Endothelial cell of umbilical vein (primary cell): Measurements from ENCODE around the gene PACSIN2. TPM values are rescaled to one million over a fixed set of nuclear protein-coding genes. Genes with fewer than 3 reads are reported as not detected.

Source experiments
- BruUV-seq: library from RNA; stranded (reverse); fragments of 400-500 nt; replicated peaks from 2 replicates; lab custom pipeline; 2021; lab: Mats Ljungman, UMichigan
- CTCF ChIA-PET: fragments of 300-600, 350-600 bp; sonication (Branson Sonifier 250); formaldehyde crosslinking; loops from one replicate; lab custom pipeline; 2021; ENCODE audit warnings: antibody characterized with exemption, inconsistent platforms; lab: Charles Lee
- POLR2A ChIA-PET: fragments of 300-600, 350-600 bp; sonication (Branson Sonifier 250); formaldehyde crosslinking; loops from one replicate; lab custom pipeline; 2021; ENCODE audit warnings: antibody characterized with exemption, inconsistent platforms; lab: Charles Lee
- DNase-seq: peaks from one replicate; pipeline ENCODE4 v3.0.0-alpha.2; 2011; ENCODE audit warnings: low read depth, low spot score
- FAIRE-seq: peaks from 2 replicates; lab custom pipeline; 2011; peaks lifted over from hg19 to GRCh38; lab: Jason Lieb, UNC
- H2AFZ ChIP-seq: 2 replicates; pipeline ENCODE4 v1.6.0; 2012; ENCODE audit warnings: low read depth, low read length, control low read depth, inconsistent platforms
- H3K27ac ChIP-seq: 2 replicates; pipeline ENCODE4 v1.5.1; 2011; ENCODE audit warnings: low read depth, mild to moderate bottlenecking, control low read depth, low read length, moderate library complexity; ENCODE audit not compliant: insufficient read depth
- H3K27me3 ChIP-seq, 2 experiments: 2 replicates each; pipeline versions ENCODE4 v1.6.0 to v1.6.1; 2011; ENCODE audit warnings: low read length in 2 of 2, mixed read lengths in 1 of 2; ENCODE audit not compliant: control insufficient read depth in 2 of 2, insufficient read depth in 2 of 2
- H3K36me3 ChIP-seq, 2 experiments: 2 replicates in 1 of 2; 3 replicates in 1 of 2; pipeline ENCODE4 v1.5.1; 2011; ENCODE audit warnings: low read length in 2 of 2, mild to moderate bottlenecking in 1 of 2, moderate library complexity in 1 of 2; ENCODE audit not compliant: control insufficient read depth in 2 of 2, insufficient read depth in 2 of 2; ENCODE audit errors: extremely low read depth in 1 of 2
- H3K4me1 ChIP-seq: 3 replicates; pipeline ENCODE4 v1.5.1; 2011; ENCODE audit warnings: mild to moderate bottlenecking, low read length; ENCODE audit not compliant: control insufficient read depth, insufficient read depth; ENCODE audit errors: extremely low read depth
- H3K4me2 ChIP-seq: 2 replicates; pipeline ENCODE4 v1.6.1; 2011; ENCODE audit warnings: low read length, control low read depth, mixed read lengths; ENCODE audit not compliant: insufficient read depth
- H3K4me3 ChIP-seq, 3 experiments: fragments of 200-600 bp in 1 of 3; sonication (generic), shearing (Covaris generic) in 1 of 3; replicated peaks in 1 of 3; 2 replicates each; pipeline ENCODE4 v1.5.1; 2011 to 2016; ENCODE audit warnings: control low read depth in 3 of 3, low read length in 3 of 3, mild to moderate bottlenecking in 2 of 3, inconsistent platforms in 1 of 3, low read depth in 1 of 3, moderate library complexity in 1 of 3; ENCODE audit not compliant: insufficient read depth in 1 of 3
- H3K79me2 ChIP-seq: 2 replicates; pipeline ENCODE4 v1.6.0; 2012; ENCODE audit warnings: low read length, inconsistent platforms; ENCODE audit not compliant: control insufficient read depth, insufficient read depth
- H3K9ac ChIP-seq: replicated peaks from 2 replicates; pipeline ENCODE3; 2011; ENCODE audit warnings: low read length, control low read depth; ENCODE audit not compliant: insufficient read depth; ENCODE audit errors: extremely low read depth
- H3K9me1 ChIP-seq: replicated peaks from 3 replicates; pipeline ENCODE4 v1.6.0; 2011; ENCODE audit warnings: mild to moderate bottlenecking, low read length; ENCODE audit not compliant: control insufficient read depth, insufficient read depth; ENCODE audit errors: extremely low read depth
- H3K9me3 ChIP-seq: replicated peaks from 2 replicates; pipeline ENCODE4 v1.5.1; 2012; ENCODE audit warnings: low read length, inconsistent platforms; ENCODE audit not compliant: control insufficient read depth, insufficient read depth
- H4K20me1 ChIP-seq: replicated peaks from 2 replicates; pipeline ENCODE3; 2011; ENCODE audit warnings: mild to moderate bottlenecking, low read length; ENCODE audit not compliant: control insufficient read depth, insufficient read depth; ENCODE audit errors: extremely low read depth
- EZH2 ChIP-seq: IDR thresholded peaks from 2 replicates; pipeline ENCODE4 v1.6.1; 2012; ENCODE audit warnings: borderline replicate concordance, low read depth, mild to moderate bottlenecking, moderate library complexity, low read length, inconsistent platforms; ENCODE audit not compliant: severe bottlenecking
- FOS ChIP-seq: IDR thresholded peaks from 2 replicates; pipeline ENCODE4 v1.6.1; 2011; ENCODE audit warnings: mild to moderate bottlenecking, low read length, moderate library complexity, borderline replicate concordance; ENCODE audit not compliant: insufficient read depth
- GATA2 ChIP-seq: IDR thresholded peaks from 2 replicates; pipeline ENCODE4 v1.7.0; 2011; ENCODE audit warnings: low read depth, mild to moderate bottlenecking, moderate library complexity, mixed read lengths, low read length; ENCODE audit not compliant: insufficient read length, insufficient read depth
- JUN ChIP-seq: IDR thresholded peaks from 2 replicates; pipeline ENCODE4 v1.6.1; 2011; ENCODE audit warnings: borderline replicate concordance, low read depth; ENCODE audit not compliant: insufficient read length, insufficient read depth
- MYC ChIP-seq: IDR thresholded peaks from one replicate; pipeline ENCODE4 v1.6.1; 2011; ENCODE audit warnings: mild to moderate bottlenecking, low read depth, low read length
- POLR2A ChIP-seq: IDR thresholded peaks from 2 replicates; pipeline ENCODE4 v1.6.1; 2012; ENCODE audit warnings: low read depth, mild to moderate bottlenecking, control low read depth, low read length
- POLR2AphosphoS5 ChIP-seq: IDR thresholded peaks from 2 replicates; pipeline ENCODE4 v1.6.1; 2012; ENCODE audit warnings: low read depth, mild to moderate bottlenecking, control low read depth, low read length, moderate library complexity; ENCODE audit not compliant: insufficient read depth
- dilution Hi-C: fragments of 300-500 bp; cut with MboI; formaldehyde crosslinking; loops from one replicate; pipeline ENCODE4 v1.15.0; 2019; ENCODE audit warnings: low sequenced_read_pairs; ENCODE audit not compliant: extremely low pct_ligation_motif_present
- intact Hi-C: fragments of 100-400 bp; cut with micrococcal nuclease; formaldehyde crosslinking; loops from one replicate; pipeline ENCODE4 v1.10.0; 2022
- polyA plus RNA-seq, 4 experiments: library from polyadenylated mRNA; depleted of rRNA in 3 of 4; stranded (reverse) in 3 of 4; unstranded in 1 of 4; fragments of >200 nt; gene quantifications; 2 replicates each; pipeline versions ENCODE4 v1.2.1 to v1.2.3, GENCODE V29; 2011 to 2012; ENCODE audit warnings: missing spikeins in 1 of 4
- total RNA-seq: library from RNA; stranded (reverse); gene quantifications from 2 replicates; pipeline ENCODE4 v1.2.3, GENCODE V29; 2021
- TF ChIP-seq, protein P1 (sequence below), 2 donors: IDR thresholded peaks; 1 replicate in 1 of 2; 2 replicates in 1 of 2; pipeline ENCODE4 v1.5.1; 2011; ENCODE audit warnings: low read length in 2 of 2, mild to moderate bottlenecking in 2 of 2, moderate library complexity in 2 of 2, control low read depth in 1 of 2, inconsistent platforms in 1 of 2, low read depth in 1 of 2; ENCODE audit not compliant: insufficient read depth in 1 of 2; ENCODE audit errors: extremely low read depth in 1 of 2
- TF ChIP-seq, protein P2 (sequence below): IDR thresholded peaks from 2 replicates; pipeline ENCODE4 v1.6.1; 2011; ENCODE audit not compliant: insufficient read depth, insufficient read length

Gene PACSIN2
- total and polyA plus RNA-seq, 2 donors (not counting 3 experiments of a cell fraction or from before 2014, with no cell fraction given), result 46.2 to 64.5 TPM

DNA sequence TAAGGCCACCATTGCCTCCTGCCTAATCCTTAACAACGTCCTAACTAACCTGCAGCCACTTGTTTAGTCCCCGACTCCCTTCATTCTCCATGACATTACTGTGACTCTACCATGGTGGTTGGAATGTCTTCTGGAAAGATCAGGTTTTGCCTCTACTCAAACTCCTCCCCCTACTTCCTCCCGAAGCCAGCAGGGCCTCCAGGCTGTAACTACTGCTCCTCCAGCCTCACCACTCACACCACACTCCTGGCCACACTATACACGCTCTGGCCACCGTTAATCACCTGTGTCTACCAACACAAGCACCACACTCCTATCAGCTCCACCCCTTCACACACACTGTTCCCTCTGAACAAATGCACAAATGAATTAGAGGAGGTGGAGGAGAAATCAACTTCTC, 69.2 kb downstream of the PACSIN2 start:
- Histone ChIP-seq H3K4me3 (no peak overlapping the region), H3K4me1 (peaks cover 24% of the 10 kb centered on the region), H3K9me3 (no peaks in the 10 kb centered on the region), H3K9me1 (no peaks in the 10 kb centered on the region), H3K4me2 (no peak overlapping the region), H3K79me2 (peaks cover 17% of the 10 kb centered on the region), H3K27me3 (no peaks in the 10 kb centered on the region), H3K9ac (no peak overlapping the region), H4K20me1 (no peaks in the 10 kb centered on the region), H3K27ac (no peak overlapping the region), H2AFZ (no peak overlapping the region), H3K36me3 (no peaks in the 10 kb centered on the region)
- POLR2A ChIA-PET, result interaction anchor here (0.7 kb wide), 1 partner anchor 70 kb away, joined by 5 read pairs; no protein-coding TSS in a partner anchor
- no peak for DNase-seq
- FAIRE-seq, result no peak
- intact Hi-C loops (no loop called here), dilution Hi-C loops (no loop called here)
- BruUV-seq, result no TSS peak
- TF ChIP-seq JUN (no peak), MYC (no peak), FOS (no peak), POLR2AphosphoS5 (no peak), GATA2 (no peak), EZH2 (no peak), POLR2A (no peak)
- TF ChIP-seq, protein P1, sequence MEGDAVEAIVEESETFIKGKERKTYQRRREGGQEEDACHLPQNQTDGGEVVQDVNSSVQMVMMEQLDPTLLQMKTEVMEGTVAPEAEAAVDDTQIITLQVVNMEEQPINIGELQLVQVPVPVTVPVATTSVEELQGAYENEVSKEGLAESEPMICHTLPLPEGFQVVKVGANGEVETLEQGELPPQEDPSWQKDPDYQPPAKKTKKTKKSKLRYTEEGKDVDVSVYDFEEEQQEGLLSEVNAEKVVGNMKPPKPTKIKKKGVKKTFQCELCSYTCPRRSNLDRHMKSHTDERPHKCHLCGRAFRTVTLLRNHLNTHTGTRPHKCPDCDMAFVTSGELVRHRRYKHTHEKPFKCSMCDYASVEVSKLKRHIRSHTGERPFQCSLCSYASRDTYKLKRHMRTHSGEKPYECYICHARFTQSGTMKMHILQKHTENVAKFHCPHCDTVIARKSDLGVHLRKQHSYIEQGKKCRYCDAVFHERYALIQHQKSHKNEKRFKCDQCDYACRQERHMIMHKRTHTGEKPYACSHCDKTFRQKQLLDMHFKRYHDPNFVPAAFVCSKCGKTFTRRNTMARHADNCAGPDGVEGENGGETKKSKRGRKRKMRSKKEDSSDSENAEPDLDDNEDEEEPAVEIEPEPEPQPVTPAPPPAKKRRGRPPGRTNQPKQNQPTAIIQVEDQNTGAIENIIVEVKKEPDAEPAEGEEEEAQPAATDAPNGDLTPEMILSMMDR (IDR thresholded peaks at IDR 0.05; ENCODE audit: extremely low read depth in 1 of 2, insufficient read depth in 1 of 2, low read depth in 1 of 2, low read length in 2 of 2), result no peak
- TF ChIP-seq, protein P2, sequence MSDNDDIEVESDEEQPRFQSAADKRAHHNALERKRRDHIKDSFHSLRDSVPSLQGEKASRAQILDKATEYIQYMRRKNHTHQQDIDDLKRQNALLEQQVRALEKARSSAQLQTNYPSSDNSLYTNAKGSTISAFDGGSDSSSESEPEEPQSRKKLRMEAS, result no peak
- CTCF ChIA-PET, result interaction anchor here (1.0 to 1.4 kb wide), 2 partner anchors 20 to 78 kb away, joined by 3 read pairs; no protein-coding TSS in a partner anchor
